AG10803 (cell line): ENCODE measurements around the gene FBP1.
"Not testable (repeated sequence)": the region's sequence is repeated elsewhere in the genome, so short reads cannot be mapped to it uniquely, and the experiment has no call there.

Experiments used
- DNase-seq: peaks from one replicate; pipeline ENCODE4 v3.0.0; 2010; ENCODE audit warnings: low read depth
- H3K4me3 ChIP-seq: 2 replicates; pipeline ENCODE4 v1.5.1; 2011; ENCODE audit warnings: mild to moderate bottlenecking, low read length, control low read depth
- TF ChIP-seq, protein P1 (sequence below): conservative IDR thresholded peaks from 2 replicates; pipeline ENCODE4 v1.5.1; 2011; ENCODE audit warnings: mild to moderate bottlenecking, low read length, control low read depth, inconsistent platforms

Gene FBP1

DNA sequence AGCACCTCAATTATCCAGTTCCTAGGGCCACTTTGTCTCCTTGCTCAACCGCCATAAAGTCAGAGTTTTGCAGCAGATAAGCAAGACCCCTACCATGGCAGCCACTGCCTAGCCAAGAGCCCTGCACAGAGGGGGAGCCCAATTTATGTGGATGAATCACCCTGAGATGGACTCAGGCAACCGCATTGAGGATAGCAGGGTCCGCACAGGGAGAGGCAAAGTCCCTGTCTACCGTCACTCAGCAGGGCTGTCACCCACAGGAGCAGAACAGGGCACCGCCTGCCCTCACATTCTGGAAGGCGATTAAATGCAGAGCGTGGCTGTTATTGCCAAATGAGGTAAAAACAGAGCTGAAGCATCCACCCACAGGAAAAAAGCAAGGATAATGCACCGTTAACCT, 47.4 kb downstream of the FBP1 start:
- TF ChIP-seq, protein P1, sequence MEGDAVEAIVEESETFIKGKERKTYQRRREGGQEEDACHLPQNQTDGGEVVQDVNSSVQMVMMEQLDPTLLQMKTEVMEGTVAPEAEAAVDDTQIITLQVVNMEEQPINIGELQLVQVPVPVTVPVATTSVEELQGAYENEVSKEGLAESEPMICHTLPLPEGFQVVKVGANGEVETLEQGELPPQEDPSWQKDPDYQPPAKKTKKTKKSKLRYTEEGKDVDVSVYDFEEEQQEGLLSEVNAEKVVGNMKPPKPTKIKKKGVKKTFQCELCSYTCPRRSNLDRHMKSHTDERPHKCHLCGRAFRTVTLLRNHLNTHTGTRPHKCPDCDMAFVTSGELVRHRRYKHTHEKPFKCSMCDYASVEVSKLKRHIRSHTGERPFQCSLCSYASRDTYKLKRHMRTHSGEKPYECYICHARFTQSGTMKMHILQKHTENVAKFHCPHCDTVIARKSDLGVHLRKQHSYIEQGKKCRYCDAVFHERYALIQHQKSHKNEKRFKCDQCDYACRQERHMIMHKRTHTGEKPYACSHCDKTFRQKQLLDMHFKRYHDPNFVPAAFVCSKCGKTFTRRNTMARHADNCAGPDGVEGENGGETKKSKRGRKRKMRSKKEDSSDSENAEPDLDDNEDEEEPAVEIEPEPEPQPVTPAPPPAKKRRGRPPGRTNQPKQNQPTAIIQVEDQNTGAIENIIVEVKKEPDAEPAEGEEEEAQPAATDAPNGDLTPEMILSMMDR, result no peak
- H3K4me3 ChIP-seq, result no peak overlapping the region
- no peak for DNase-seq

DNA sequence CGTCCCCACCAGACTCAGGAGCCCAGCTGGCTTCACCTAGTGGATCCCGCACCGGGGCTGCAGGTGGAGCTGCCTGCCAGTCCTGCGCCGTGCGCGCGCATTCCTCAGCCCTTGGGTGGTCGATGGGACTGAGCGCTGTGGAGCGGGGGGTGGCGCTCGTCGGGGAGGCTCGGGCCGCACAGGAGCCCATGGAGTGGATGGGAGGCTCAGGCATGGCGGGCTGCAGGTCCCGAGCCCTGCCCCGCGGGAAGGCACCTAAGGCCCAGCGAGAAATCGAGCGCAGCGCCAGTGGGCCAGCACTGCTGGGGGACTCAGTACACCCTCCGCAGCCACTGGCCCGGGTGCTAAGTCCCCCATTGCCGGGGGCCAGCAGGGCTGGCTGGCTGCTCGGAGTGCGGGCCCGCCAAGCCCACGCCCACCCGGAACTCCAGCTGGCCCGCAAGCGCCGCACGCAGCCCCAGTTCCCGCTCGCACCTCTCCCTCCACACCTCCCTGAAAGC, 48.2 kb downstream of the FBP1 start:
- not testable (repeated sequence) for H3K4me3 ChIP-seq, DNase-seq

DNA sequence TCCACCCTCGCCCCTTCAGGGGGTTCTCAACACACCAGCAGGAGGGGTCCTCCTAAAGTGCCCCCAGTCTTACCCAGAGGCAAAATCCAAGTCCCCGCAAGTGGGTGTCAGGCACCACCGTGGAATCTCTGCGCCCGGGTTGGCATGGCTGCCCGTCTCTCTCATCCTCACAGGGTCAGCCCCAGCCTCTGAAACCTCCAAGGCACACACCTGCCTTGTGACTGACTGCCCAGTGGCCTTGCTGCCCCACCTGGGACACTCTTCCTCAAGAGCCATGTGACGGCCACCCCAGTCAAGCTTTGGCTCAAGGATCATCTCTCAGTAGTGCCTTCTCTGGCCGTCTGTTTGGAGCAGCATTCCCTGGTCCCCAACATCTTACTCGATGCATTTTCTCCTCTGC, 50.6 kb downstream of the FBP1 start:
- TF ChIP-seq, protein P1, result no peak
- H3K4me3 ChIP-seq, result no peak overlapping the region
- no peak for DNase-seq

DNA sequence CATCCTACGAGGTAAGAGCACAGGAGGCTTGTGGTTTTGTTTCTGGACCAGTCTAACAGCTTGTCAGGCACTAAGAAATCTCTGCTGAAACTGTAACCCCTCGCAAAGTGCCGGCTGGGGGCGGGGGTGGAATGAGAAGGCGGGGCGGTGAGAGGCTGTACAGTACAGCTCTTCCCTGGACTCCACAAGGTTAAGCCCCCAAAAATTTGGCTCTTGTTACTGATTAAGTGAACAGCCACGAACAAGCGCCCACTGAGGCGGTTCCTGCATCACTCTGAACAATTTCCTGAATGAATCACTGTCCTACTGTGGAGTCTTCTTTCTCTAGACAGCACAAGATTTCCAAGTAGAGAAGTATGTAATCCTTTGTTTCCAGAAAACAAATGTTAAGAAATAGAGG, 52.5 kb downstream of the FBP1 start:
- no peak for DNase-seq
- no peak overlapping the region for H3K4me3 ChIP-seq
- TF ChIP-seq, protein P1, result no peak

DNA sequence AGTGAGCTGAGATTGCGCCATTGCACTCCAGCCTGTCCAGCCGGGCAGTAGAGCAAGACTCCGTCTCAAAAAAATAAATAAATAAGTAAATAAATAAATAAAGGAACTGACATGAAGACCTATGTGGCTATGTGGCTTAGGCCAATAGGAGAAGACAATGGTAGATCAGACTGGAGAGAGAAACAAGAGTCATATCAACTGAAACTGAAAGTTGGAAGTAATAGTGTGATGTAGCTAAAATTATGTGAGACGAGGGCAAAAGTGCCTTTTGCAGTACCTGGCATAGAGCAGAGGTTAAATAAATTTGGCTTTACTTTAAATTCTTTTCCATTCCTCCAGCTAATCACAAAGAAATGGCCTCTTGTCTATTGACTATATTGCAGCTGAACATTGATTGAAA, 53.0 kb downstream of the FBP1 start:
- no peak for DNase-seq
- H3K4me3 ChIP-seq, result no peak overlapping the region
- TF ChIP-seq, protein P1, result no peak

DNA sequence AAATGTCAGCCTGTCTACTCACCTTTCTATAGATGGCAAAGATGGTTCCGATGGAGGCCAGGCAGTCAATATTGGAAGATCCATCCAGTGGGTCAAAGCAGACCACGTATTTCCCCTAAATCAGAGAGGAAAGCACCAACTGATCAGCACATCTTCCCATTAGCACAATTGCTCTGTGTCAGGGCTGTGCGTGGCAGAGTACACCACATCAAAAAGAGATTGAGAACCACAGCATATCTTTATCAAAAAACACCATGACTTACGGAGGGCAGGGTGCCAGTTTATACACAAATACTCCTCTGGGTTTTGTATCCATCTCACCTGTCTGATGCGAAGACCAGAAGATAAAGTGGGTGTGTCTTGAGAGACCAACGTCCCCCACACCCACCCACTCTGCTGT, 54.8 kb downstream of the FBP1 start:
- DNase-seq, result no peak
- no peak overlapping the region for H3K4me3 ChIP-seq
- TF ChIP-seq, protein P1, result no peak

DNA sequence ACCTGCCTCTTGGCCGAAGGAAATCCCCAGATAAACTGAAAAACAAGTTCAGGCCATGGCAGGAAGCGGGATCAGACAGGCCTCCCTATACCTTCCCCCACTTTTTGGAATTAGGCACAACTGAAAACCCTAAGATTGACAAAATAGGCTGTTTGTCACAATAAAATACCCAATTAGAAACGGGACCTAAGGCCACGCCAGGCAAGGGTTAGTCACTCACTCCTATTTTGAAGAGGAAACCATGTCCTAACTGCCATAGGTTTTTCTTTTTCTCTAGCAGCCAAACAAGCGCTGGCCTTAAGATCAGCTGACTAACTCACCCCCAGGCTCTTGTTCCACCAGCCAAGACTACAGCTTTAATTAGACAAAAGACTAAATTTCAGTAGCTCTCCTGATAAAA, 57.6 kb downstream of the FBP1 start:
- TF ChIP-seq, protein P1, result no peak
- H3K4me3 ChIP-seq, result no peak overlapping the region
- no peak for DNase-seq

DNA sequence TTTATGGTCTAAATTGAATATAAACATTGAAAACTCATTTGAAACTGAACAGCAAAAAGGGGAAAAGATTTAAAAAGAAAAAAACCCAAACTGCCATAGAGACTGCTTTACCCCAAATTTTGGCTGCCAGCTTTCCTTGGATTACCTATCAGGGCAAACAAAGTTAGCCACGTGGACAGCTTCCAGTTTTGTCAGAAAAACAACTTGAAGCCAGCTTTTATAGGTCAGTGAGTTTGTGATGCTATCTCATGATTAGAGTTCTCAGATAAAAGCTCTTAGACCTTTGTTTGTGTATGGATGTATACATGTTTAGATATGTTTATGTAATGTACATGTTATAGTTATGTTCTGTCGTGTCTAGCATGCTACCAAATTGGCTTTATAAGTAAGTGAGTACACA, 61.7 kb downstream of the FBP1 start:
- no peak overlapping the region for H3K4me3 ChIP-seq
- TF ChIP-seq, protein P1, result no peak
- DNase-seq, result no peak
